Naive thymus-derived CD8-positive, alpha-beta T cell (primary cell): Measurements from ENCODE around the gene PTPN18. TPM values are rescaled to one million over a fixed set of nuclear protein-coding genes. Genes with fewer than 3 reads are reported as not detected.
"Not testable (repeated sequence)": the region's sequence is repeated elsewhere in the genome, so short reads cannot be mapped to it uniquely, and the experiment has no call there.

Experiments used
- ATAC-seq, 2 donors: fragments of 150-1000 bp; cut with Tn5 transposase in 1 of 2; sonication (Bioruptor Pico), chemical (Tn5 transposase) in 1 of 2; 1 replicate in 1 of 2; 2 replicates in 1 of 2; pipeline ENCODE4 v1.10.0; 2021; ENCODE audit warnings: mild to moderate bottlenecking in 2 of 2, moderate library complexity in 2 of 2
- POLR2A ChIA-PET: fragments of 350-600 bp; sonication (Branson Sonifier 250); formaldehyde crosslinking; loops from one replicate; lab custom pipeline; 2021; ENCODE audit warnings: antibody characterized with exemption; lab: Charles Lee
- DNase-seq, 10 donors: peaks; one replicate each; pipeline versions ENCODE4 v3.0.0 to v3.0.0-alpha.2; 2020 to 2022
- H3K27ac Mint-ChIP-seq, 10 donors: one replicate each; pipeline ENCODE4 v1.8.0; 2020 to 2022; ENCODE audit warnings: mild to moderate bottlenecking in 10 of 10, mixed read lengths in 10 of 10, moderate library complexity in 4 of 10, inconsistent platforms in 1 of 10
- H3K27me3 Mint-ChIP-seq, 5 donors: one replicate each; pipeline ENCODE4 v1.8.0; 2021 to 2022; ENCODE audit warnings: mixed read lengths in 5 of 5
- H3K36me3 Mint-ChIP-seq, 3 donors: one replicate each; pipeline ENCODE4 v1.8.0; 2020 to 2022; ENCODE audit warnings: mixed read lengths in 3 of 3, mild to moderate bottlenecking in 2 of 3, inconsistent platforms in 1 of 3
- H3K4me1 Mint-ChIP-seq, 4 donors: one replicate each; pipeline ENCODE4 v1.8.0; 2021 to 2022; ENCODE audit warnings: mixed read lengths in 4 of 4
- H3K4me3 Mint-ChIP-seq, 10 donors: one replicate each; pipeline ENCODE4 v1.8.0; 2020 to 2022; ENCODE audit warnings: mild to moderate bottlenecking in 10 of 10, mixed read lengths in 10 of 10, moderate library complexity in 6 of 10, inconsistent platforms in 1 of 10
- H3K9me3 Mint-ChIP-seq, 9 donors: one replicate each; pipeline ENCODE4 v1.8.0; 2020 to 2022; ENCODE audit warnings: mixed read lengths in 9 of 9, mild to moderate bottlenecking in 3 of 9, inconsistent platforms in 1 of 9, moderate library complexity in 1 of 9
- polyA plus RNA-seq, 3 donors: library from polyadenylated mRNA; unstranded; fragments of 300-500 nt; fragmentation: Illumina TruSeq; gene quantifications; one replicate each; pipeline ENCODE4 v1.2.3, GENCODE V29; 2021
- total RNA-seq, 8 experiments: library from RNA in 2 of 8; stranded (reverse) in 2 of 8; gene quantifications; one replicate each; pipeline ENCODE4 v1.2.3 and lab custom pipeline; 2021 to 2026

PTPN18 gene
- total and polyA plus RNA-seq, 5 experiments from 2014 or later, result 33.7 to 47.5 (median 40.5) TPM

DNA sequence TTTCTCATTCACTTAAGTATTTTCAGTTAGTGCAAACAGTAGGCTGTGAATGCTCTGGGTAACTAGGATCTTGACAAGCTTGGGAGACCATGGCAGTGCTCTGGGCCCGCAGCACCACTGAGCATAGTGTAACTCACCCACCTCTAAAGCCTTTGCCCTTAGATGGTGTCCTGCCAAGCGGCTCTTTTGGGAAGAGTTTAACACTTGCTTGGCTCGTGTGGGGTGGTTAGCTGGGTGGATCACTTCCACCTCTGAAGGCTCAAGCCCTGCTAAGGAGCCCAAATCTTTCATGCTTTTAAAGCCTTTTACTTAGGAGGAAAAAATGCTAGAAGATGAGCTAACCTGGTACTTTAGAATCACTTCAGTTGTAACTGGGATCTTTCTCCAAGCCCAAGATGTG is 33.9 kb downstream of the PTPN18 start:
- peak overlapping the region in 5 of 10 donors; percentile 22 to 74 (median 50) for H3K4me3 Mint-ChIP-seq
- POLR2A ChIA-PET, result interaction anchor here (1.0 kb wide), 1 partner anchor 36 kb away, joined by 3 read pairs; no protein-coding TSS in a partner anchor
- H3K4me1 Mint-ChIP-seq, result peaks cover 5 to 35% (median 16%) of the 10 kb centered on the region in 4 donors
- ATAC-seq (no peak), DNase-seq (no peak)
- peaks cover 2 to 14% (median 11%) of the 10 kb centered on the region in 5 donors for H3K27me3 Mint-ChIP-seq
- peaks cover 0 to 6% (median 0%) of the 10 kb centered on the region in 3 donors for H3K36me3 Mint-ChIP-seq
- H3K27ac Mint-ChIP-seq, result peak overlapping the region in 1 of 10 donors; percentile 24
- no peaks in the 10 kb centered on the region for H3K9me3 Mint-ChIP-seq

DNA sequence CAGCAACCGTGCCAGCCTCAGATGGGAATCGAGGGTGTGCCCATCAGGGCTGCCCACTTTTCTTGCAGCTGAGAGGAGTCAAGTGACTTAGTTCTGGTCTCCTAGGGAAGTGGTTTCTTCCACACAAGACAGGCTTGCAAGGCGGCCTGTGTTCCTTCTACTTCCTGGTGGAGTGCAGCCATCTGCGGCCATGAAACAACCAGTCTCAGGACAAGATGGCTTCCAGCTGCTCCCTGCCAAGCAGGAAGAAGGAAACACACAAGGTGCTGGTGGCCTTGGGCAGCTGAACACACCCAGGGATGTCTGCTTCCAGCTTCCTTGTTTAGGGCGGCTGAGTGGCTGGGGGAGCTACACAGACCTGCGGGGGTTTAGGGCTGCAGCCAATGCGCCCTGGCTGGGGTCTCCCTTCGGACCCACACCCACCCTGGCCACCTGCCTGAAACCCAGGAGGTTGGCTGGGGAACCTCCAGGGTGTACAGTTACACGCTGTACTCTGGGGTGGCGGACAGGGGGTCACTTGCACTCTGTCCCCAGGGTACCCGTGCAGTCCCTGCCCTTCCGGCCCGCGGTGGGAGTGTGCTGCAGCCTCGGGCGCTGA is 34.7 kb downstream of the PTPN18 start:
- DNase-seq (no peak), ATAC-seq (no peak)
- Mint-ChIP-seq H3K4me1 (peaks cover 5 to 32% (median 16%) of the 10 kb centered on the region in 4 donors), H3K27me3 (peaks cover 2 to 19% (median 11%) of the 10 kb centered on the region in 5 donors), H3K4me3 (peak overlapping the region; percentile 79 to 98 (median 90)), H3K36me3 (peaks cover 0 to 6% (median 0%) of the 10 kb centered on the region in 3 donors), H3K9me3 (no peaks in the 10 kb centered on the region), H3K27ac (peak overlapping the region; percentile 12 to 98 (median 90))
- POLR2A ChIA-PET, result interaction anchor here (1.0 kb wide), 1 partner anchor 37 kb away, joined by 3 read pairs; no protein-coding TSS in a partner anchor

- peaks cover 0 to under 1% (median 0%) of the 10 kb centered on the region in 3 donors for H3K36me3 Mint-ChIP-seq
- H3K27me3 Mint-ChIP-seq, result peaks cover 2 to 26% (median 16%) of the 10 kb centered on the region in 5 donors
- peak; percentile 28 to 79 (median 53) for DNase-seq
- no peaks in the 10 kb centered on the region for H3K9me3 Mint-ChIP-seq
- ATAC-seq, result peak; percentile 90 to 96
- peak overlapping the region; percentile 79 to 98 (median 90) for H3K4me3 Mint-ChIP-seq
- POLR2A ChIA-PET, result no interaction called here
- peaks cover 5 to 25% (median 16%) of the 10 kb centered on the region in 4 donors for H3K4me1 Mint-ChIP-seq
- peak overlapping the region; percentile 74 to 98 (median 90) for H3K27ac Mint-ChIP-seq
Measured at GRCh38 chr2:130391058-130391871, 35.4 kb downstream of the PTPN18 start.

GRCh38 chr2:130391872-130392670 is 36.2 kb downstream of the PTPN18 start:
- peak overlapping the region; percentile 79 to 98 (median 90) for H3K4me3 Mint-ChIP-seq
- DNase-seq (no peak), ATAC-seq (peak in 1 of 2 donors; percentile 29)
- no peaks in the 10 kb centered on the region for H3K9me3 Mint-ChIP-seq
- peaks cover 5 to 20% (median 16%) of the 10 kb centered on the region in 4 donors for H3K4me1 Mint-ChIP-seq
- H3K36me3 Mint-ChIP-seq, result no peaks in the 10 kb centered on the region
- peaks cover 3 to 34% (median 18%) of the 10 kb centered on the region in 5 donors for H3K27me3 Mint-ChIP-seq
- H3K27ac Mint-ChIP-seq, result peak overlapping the region in 5 of 10 donors; percentile 25 to 64 (median 40)
- POLR2A ChIA-PET, result interaction anchor here (0.7 kb wide), 1 partner anchor 19 kb away, joined by 4 read pairs; no protein-coding TSS in a partner anchor

- DNase-seq (no peak), ATAC-seq (no peak)
- H3K4me3 Mint-ChIP-seq, result peak overlapping the region in 4 of 10 donors; percentile 4 to 39 (median 30)
- H3K36me3 Mint-ChIP-seq, result no peaks in the 10 kb centered on the region
- no peaks in the 10 kb centered on the region for H3K9me3 Mint-ChIP-seq
- POLR2A ChIA-PET, result no interaction called here
- H3K27me3 Mint-ChIP-seq, result peaks cover 3 to 38% (median 18%) of the 10 kb centered on the region in 5 donors
- peak overlapping the region in 1 of 10 donors; percentile 37 for H3K27ac Mint-ChIP-seq
- H3K4me1 Mint-ChIP-seq, result peaks cover 5 to 20% (median 16%) of the 10 kb centered on the region in 4 donors
Measured at GRCh38 chr2:130393318-130393910, 37.6 kb downstream of the PTPN18 start.

DNA sequence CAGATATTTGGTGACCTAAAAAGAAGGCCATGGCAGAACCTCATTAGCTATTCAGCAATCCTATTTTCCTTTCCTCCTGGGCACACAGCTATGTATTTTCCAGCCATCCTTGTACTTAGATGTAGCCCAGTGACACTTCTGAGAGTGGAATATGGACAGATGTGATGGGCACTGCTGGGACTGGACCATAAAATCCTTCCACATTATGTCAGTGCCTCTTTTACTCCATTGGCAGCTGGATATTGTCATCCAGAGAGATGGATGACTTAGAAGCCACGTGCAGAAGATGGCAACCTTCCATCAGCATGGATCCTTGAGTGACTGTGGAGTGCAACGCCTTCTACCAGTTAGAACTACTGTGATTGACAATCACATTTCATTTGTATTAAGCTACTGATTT is 50.4 kb downstream of the PTPN18 start:
- H3K27ac Mint-ChIP-seq, H3K4me1 Mint-ChIP-seq, H3K36me3 Mint-ChIP-seq, H3K27me3 Mint-ChIP-seq, ATAC-seq, H3K4me3 Mint-ChIP-seq, H3K9me3 Mint-ChIP-seq, DNase-seq, POLR2A ChIA-PET: not testable (repeated sequence)

DNA sequence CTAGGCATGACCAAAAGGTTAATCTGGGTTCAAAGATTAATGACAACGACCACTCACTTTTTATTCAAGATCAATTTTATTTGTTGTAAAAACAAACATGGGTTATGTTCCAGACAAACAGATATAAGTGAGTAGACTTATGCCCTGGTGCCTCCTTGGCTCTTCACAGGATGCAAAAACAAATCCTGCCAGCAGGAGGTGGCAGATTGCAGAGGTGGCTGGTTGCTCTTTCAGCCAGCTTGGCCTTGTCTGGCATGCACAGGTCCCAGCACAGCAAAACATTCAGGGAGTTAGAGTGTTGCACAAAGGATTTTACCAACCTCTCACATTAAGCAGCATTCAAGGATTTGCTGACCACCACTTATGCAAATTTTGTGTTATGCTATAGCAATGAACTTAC is 60.8 kb downstream of the PTPN18 start:
- H3K4me1 Mint-ChIP-seq, H3K27me3 Mint-ChIP-seq, H3K36me3 Mint-ChIP-seq, H3K9me3 Mint-ChIP-seq, POLR2A ChIA-PET, H3K27ac Mint-ChIP-seq, H3K4me3 Mint-ChIP-seq, DNase-seq, ATAC-seq: not testable (repeated sequence)

DNA sequence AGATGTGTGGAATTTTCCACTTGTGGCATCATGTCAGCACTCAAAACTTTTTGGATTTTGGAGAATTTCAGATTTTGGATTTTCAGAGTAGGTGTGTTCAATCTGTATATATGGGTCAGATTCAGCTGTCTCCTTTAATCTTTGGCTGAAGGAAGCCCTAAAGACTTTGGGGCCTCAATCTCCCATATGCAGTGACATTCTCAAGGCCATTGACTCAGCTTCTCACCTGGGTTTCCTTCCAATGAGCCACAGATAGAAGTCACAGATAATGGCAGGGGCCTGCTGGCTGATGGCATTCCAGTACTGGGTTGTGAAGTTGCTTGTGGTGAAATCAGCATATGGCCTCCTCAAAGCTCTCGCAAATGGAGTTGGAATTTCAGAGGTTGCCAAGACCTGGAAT is 63.0 kb downstream of the PTPN18 start:
- H3K27me3 Mint-ChIP-seq, H3K27ac Mint-ChIP-seq, H3K4me3 Mint-ChIP-seq, ATAC-seq, H3K36me3 Mint-ChIP-seq, DNase-seq, H3K9me3 Mint-ChIP-seq, H3K4me1 Mint-ChIP-seq, POLR2A ChIA-PET: not testable (repeated sequence)

Other genes with a start within 250 kb of the PTPN18 start
- not detected for gene POTEF, start 226.8 kb upstream of the PTPN18 start, total RNA-seq
- gene POTEF, start 226.8 kb upstream of the PTPN18 start, polyA plus RNA-seq, result not detected
- under 1 TPM in 1 of 2 experiments, not detected in 1; 0.49 TPM for gene CCDC74B, start 210.9 kb upstream of the PTPN18 start, total RNA-seq
- under 1 TPM in 1 of 3 donors, not detected in 2; 0.57 TPM for gene CCDC74B, start 210.9 kb upstream of the PTPN18 start, polyA plus RNA-seq
- 10 to 100 TPM; 55.8 to 62.2 TPM for gene SMPD4, start 174.5 kb upstream of the PTPN18 start, total RNA-seq
- gene SMPD4, start 174.5 kb upstream of the PTPN18 start, polyA plus RNA-seq, result 10 to 100 TPM; 21.9 to 44.4 (median 35.4) TPM
- gene MZT2B, start 173.8 kb upstream of the PTPN18 start, total RNA-seq, result 100 to 1,000 TPM; 208 to 217 TPM
- gene MZT2B, start 173.8 kb upstream of the PTPN18 start, polyA plus RNA-seq, result 100 to 1,000 TPM; 171 to 189 (median 180) TPM
- gene TUBA3E, start 157.6 kb upstream of the PTPN18 start, total RNA-seq, result not detected
- gene TUBA3E, start 157.6 kb upstream of the PTPN18 start, polyA plus RNA-seq, result not detected
- 10 to 100 TPM; 94.0 to 99.6 TPM for gene IMP4, start 13.2 kb upstream of the PTPN18 start, total RNA-seq
- 10 to 100 TPM; 58.4 to 96.7 (median 84.9) TPM for gene IMP4, start 13.2 kb upstream of the PTPN18 start, polyA plus RNA-seq
- gene POTEI, start 153.3 kb downstream of the PTPN18 start, total RNA-seq, result not detected
- not detected for gene POTEI, start 153.3 kb downstream of the PTPN18 start, polyA plus RNA-seq
- not detected for gene CFC1B, start 165.2 kb downstream of the PTPN18 start, total RNA-seq
- not detected for gene CFC1B, start 165.2 kb downstream of the PTPN18 start, polyA plus RNA-seq
- gene CFC1, start 243.5 kb downstream of the PTPN18 start, total RNA-seq, result not detected
- gene CFC1, start 243.5 kb downstream of the PTPN18 start, polyA plus RNA-seq, result not detected